CD4-positive, alpha-beta T cell treated with Interleukin-21 for 1 hour (primary cell): ENCODE data around the gene CYP4F3.
"Not testable (repeated sequence)": the region's sequence is repeated elsewhere in the genome, so short reads cannot be mapped to it uniquely, and the experiment has no call there.

Experiments
- DNase-seq: peaks from one replicate; pipeline ENCODE4 v3.0.0-alpha.2; 2020

The CYP4F3 gene

GRCh38 chr19:15671891-15672579, 31.3 kb downstream of the CYP4F3 start:
- no peak for DNase-seq

DNA sequence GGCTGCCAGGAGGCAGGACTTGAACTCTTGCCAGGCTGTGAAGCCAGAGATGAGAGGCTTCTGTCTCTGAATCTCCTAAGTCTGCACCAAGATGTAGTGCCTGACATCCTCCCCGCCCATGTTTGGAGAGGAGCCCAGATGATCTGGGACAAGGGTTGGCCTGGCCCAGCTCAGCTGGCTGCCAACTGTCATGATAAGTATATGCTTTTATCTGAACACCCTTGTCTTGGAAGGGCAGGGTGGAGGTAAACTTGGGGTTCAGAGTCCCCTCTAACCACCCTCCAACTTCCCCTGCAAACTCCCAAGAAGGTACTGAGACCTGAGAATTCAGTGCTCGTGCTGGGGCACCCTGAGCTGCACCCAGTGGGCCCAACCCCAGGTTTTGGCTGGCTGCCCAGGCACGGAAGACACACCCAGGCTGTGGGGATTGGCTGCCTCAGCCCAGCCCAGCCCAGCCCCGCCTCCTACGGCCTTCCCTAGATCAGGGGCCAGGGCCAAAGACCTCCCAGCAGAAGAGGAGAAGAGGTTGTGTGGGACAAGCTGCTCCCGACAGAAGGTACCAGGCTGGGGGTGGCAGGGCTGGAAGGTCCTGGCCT, 32.0 kb downstream of the CYP4F3 start, which contains the start of gene CYP4F12:
Gene CYP4F12 (plus strand): TSS at position 508 of the 596 bp plus-strand sequence. CDS start 443 bp downstream, outside the sequence.
- DNase-seq, result peak; percentile 36

DNA sequence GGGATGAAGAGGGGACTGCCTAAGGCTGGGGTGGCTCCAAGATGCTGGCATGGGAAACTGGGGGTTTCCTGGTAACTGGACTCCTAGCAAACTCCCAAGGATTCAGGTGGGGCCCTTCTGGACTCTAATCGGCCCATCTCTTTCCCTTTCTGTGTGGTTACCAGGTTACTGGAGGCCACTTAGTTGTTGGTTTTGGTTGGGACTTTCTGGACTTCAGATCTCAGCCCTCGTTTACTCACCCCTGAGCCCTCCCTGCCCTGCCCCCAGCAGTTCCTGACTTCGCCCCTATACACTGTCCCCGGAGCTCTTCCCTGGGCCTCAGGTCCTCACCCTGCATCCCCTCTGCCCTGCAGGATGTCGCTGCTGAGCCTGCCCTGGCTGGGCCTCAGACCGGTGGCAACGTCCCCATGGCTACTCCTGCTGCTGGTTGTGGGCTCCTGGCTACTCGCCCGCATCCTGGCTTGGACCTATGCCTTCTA, 32.5 kb downstream of the CYP4F3 start:
- DNase-seq, result no peak

DNA sequence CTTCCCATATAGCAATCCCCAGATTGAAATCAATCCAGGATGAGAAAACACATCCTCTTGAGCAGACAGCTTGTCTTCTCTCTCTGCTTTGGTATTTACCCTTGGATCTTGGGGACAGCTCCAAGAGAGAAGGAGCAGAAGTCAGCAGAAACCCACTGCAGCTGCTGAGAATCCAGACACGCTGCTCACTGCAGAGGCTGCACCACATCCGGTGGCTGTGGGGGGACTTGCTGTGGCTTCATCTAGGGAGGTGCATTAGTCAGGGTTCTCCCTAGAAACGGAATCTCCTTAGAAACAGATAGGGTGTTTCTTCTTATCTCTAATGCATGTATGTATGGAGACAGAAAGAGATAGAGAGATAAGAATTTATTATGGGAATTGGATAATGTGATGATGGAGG, 34.9 kb downstream of the CYP4F3 start:
- no peak for DNase-seq

- no peak for DNase-seq
These were observed 38.4 kb downstream of the CYP4F3 start for GRCh38 chr19:15679089-15679488.

- DNase-seq, result not testable (repeated sequence)
These were observed 39.2 kb downstream of the CYP4F3 start for GRCh38 chr19:15679865-15680264.

DNA sequence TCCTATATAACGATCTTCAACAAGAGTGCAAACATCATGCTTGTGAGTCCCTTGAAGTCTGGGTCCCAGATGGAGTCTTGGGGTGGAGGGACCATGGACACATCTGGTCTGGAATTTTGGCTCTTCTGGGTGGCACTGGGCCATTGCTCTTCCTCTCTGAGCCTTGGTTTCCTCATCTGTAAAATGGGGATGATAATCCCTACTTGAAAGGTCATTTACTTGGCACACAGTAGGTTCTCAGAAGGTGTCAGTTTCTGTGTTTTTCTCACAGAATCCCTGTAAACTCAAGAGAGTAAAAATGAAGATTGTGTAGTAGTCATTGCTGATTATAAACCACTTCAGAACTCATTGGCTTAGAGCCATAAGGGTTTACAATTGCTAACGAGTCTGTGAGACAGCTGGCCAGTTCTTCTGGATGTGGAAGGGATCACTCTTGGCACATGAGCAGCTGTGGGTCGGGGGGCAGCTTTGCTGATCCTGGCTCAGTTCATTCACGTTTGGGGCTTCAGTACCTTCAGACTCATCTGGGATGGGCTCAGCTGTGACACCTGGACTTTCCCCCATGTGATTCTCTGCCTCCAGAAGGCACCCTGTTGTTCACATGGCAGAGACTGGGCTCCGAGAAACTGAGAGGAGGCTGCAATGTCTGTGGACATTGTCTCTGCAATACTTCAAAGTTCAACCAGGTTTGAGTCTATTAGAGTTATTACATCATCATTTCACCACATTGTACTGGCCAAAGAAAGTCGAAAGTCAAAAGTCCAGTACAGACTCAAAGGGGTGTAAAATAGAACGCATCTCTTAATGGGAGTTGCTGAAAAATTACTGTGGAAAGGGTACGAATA, 40.0 kb downstream of the CYP4F3 start:
- DNase-seq, result no peak

- DNase-seq, result no peak
These were observed 42.7 kb downstream of the CYP4F3 start for GRCh38 chr19:15683411-15683810.

DNA sequence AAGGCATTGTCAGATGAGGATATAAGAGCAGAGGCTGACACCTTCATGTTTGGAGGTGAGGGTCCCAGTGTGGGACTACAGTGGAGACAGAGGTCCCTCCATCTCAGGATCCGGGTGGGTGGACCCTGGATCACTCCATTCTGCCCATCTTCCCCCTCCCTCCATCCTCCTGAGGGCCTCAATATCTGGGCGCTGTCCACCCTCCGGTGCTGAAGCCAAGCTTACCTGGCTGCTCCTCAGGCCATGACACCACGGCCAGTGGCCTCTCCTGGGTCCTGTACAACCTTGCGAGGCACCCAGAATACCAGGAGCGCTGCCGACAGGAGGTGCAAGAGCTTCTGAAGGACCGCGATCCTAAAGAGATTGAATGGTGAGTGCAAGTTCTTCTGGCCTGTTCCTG, 44.1 kb downstream of the CYP4F3 start:
- DNase-seq, result no peak

GRCh38 chr19:15696654-15697194, 56.0 kb downstream of the CYP4F3 start:
- DNase-seq, result no peak

GRCh38 chr19:15701757-15702533, 61.2 kb downstream of the CYP4F3 start:
- no peak for DNase-seq

DNA sequence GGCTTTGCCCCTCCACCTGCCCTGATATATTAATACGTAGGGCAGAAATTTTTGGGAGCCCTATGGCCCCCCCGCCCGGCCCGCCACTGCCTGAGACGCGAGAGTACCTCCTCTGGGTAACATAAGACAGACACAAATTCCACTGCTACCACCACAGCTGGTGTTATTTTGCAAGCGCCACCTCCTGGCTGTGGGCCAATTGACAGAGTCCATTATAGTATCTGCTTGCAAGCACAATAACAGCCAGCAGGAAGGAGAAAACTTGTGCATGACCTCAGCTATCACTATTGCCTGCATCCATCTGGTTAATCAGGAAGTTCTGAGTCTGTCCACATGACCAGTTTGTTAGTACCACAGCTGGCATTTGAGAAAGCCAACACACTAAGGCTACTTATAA, 61.8 kb downstream of the CYP4F3 start:
- DNase-seq, result peak; percentile 13
